Testis (tissue), 3 donors: ENCODE results near the gene SAP30BP. TPM values are rescaled to one million over a fixed set of nuclear protein-coding genes. Genes with fewer than 3 reads are reported as not detected.

Experiments used
- DNase-seq: peaks from one replicate; pipeline ENCODE4 v3.0.0-alpha.2; 2019
- H3K27ac ChIP-seq, 2 donors: fragments of 200-600 bp; sonication (generic); one replicate each; pipeline ENCODE4 v1.5.1; 2019
- H3K27me3 ChIP-seq: fragments of 200-600 bp; sonication (generic); one replicate; pipeline ENCODE4 v1.5.1; 2019
- H3K36me3 ChIP-seq: fragments of 200-600 bp; sonication (generic); one replicate; pipeline ENCODE4 v1.5.1; 2017; ENCODE audit warnings: low read depth; ENCODE audit errors: missing control alignments
- H3K4me1 ChIP-seq: fragments of 200-600 bp; sonication (generic); one replicate; pipeline ENCODE4 v1.5.1; 2019
- H3K4me3 ChIP-seq, 2 donors: fragments of 200-600 bp; sonication (generic); one replicate each; pipeline ENCODE4 v1.5.1; 2017 to 2019
- H3K9me3 ChIP-seq: fragments of 200-600 bp; sonication (generic); one replicate; pipeline ENCODE4 v1.5.1; 2017
- POLR2A ChIP-seq: fragments of 450-650 bp; IDR thresholded peaks from one replicate; pipeline ENCODE4 v1.6.1; 2017; ENCODE audit warnings: antibody characterized with exemption, mild to moderate bottlenecking, moderate library complexity
- WGBS, 2 donors: methylation state at CpG; one replicate each; pipeline ENCODE4 v1.1.5; 2018; 5-methylcytosine and 5-hydroxymethylcytosine counted together
- intact Hi-C: fragments of 100-400 bp; cut with DNase I; formaldehyde crosslinking; loops from one replicate; pipeline ENCODE4 v1.15.1; 2023; ENCODE audit warnings: low total_unique reads
- polyA plus RNA-seq: library from polyadenylated mRNA; stranded (reverse); fragments of 350-450 nt; fragmentation: Illumina TruSeq; extraction: RNeasy Lipid Tissue Mini Kit (QIAGEN cat#74804); gene quantifications from one replicate; pipeline ENCODE4 v1.2.3, GENCODE V29; 2014; ENCODE audit warnings: low read depth, low replicate concordance; ENCODE audit not compliant: insufficient read depth
- total RNA-seq, 2 donors: library from RNA; depleted of rRNA; stranded (reverse); fragments of >200 nt; gene quantifications; one replicate each; pipeline ENCODE4 v1.2.3, GENCODE V29; 2016
- TF ChIP-seq, protein P1 (sequence below), 3 experiments: fragments of 450-650 bp in 2 of 3; fragments of 200-600 bp in 1 of 3; sonication (generic) in 1 of 3; IDR thresholded peaks; one replicate each; pipeline ENCODE4 v1.5.1; 2016 to 2019; ENCODE audit warnings: antibody characterized with exemption in 3 of 3, mild to moderate bottlenecking in 2 of 3, moderate library complexity in 1 of 3

Gene SAP30BP
- total and polyA plus RNA-seq, 3 donors from 2014 or later = 78.4 to 95.9 (median 86.9) TPM

DNA sequence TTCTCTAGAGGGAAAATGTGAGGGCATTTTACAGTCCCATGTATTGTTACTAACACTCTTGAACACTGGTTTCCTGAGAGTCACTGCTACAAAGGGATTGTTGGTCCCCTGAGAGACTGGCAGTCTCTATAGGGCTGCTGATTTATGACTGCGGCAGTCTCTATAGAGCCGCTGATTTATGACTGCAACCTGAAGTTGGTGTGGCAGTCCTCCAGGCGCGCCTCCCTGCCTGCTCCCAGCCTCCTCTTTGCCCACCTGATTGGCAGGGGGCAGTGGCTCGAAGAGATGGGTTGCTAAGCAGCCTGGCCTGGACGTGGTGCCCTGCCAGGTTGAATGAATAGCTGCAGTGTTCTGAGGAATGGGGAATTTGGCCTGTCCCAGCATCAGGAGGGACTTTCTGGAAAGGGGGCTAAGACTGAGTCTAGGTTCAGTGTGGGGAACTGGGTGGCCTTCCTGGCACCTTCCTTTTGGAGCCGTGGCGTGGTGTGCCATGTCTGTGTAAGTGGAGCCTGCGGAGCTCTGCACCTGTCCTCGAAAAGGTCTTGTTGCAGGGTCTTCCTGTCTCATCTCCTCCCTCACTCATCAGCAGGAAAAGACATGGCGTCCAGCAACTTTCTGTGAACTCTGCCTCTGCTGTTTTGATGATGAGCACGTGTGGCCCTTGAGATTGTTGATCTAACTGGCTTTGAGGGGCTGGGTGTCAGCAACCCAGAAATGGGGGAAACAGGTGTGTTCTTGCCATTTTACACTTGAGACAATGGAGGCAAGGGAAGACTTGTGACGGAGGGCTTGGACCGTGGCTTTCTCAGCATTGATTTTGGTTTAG, 24.9 kb downstream of the SAP30BP start:
- H3K4me1 ChIP-seq = peaks cover 21% of the 10 kb centered on the region
- H3K36me3 ChIP-seq = no peaks in the 10 kb centered on the region
- H3K27ac ChIP-seq = no peak overlapping the region
- TF ChIP-seq POLR2A = no peak
- TF ChIP-seq, protein P1, sequence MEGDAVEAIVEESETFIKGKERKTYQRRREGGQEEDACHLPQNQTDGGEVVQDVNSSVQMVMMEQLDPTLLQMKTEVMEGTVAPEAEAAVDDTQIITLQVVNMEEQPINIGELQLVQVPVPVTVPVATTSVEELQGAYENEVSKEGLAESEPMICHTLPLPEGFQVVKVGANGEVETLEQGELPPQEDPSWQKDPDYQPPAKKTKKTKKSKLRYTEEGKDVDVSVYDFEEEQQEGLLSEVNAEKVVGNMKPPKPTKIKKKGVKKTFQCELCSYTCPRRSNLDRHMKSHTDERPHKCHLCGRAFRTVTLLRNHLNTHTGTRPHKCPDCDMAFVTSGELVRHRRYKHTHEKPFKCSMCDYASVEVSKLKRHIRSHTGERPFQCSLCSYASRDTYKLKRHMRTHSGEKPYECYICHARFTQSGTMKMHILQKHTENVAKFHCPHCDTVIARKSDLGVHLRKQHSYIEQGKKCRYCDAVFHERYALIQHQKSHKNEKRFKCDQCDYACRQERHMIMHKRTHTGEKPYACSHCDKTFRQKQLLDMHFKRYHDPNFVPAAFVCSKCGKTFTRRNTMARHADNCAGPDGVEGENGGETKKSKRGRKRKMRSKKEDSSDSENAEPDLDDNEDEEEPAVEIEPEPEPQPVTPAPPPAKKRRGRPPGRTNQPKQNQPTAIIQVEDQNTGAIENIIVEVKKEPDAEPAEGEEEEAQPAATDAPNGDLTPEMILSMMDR (IDR thresholded peaks at IDR 0.05) = no peak
- intact Hi-C loops = no loop called here
- no peaks in the 10 kb centered on the region for H3K9me3 ChIP-seq
- 80 to 90% methylated on average over 12 to 14 of the region's 14 CpGs for WGBS, 2 donors
- H3K27me3 ChIP-seq = no peaks in the 10 kb centered on the region
- no peak overlapping the region for H3K4me3 ChIP-seq
- no peak for DNase-seq

DNA sequence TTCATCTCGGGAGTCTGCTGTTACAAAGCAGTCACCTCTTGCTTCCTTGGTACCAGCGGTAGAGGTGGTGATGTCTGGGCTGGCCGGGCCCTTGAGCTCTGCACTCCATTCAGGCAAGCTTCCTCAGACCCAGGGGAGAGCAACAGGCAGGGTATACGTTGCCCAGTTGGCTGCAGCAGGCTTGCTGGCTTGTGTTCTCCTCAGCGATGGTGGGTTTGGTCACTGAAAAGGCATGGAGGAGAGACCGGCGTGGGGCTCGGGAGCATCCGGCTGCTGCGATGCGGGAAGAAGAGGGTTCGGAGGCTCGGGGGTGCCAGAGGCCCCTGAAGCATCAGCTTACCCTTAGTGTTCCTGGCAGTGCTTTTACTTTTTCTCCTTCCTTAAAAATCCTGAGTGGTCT, 25.8 kb downstream of the SAP30BP start:
- no peak overlapping the region for H3K4me3 ChIP-seq
- WGBS, 2 donors = 75 to 82% methylated on average over 11 to 13 of the region's 13 CpGs
- H3K36me3 ChIP-seq = no peaks in the 10 kb centered on the region
- TF ChIP-seq POLR2A = no peak
- TF ChIP-seq, protein P1 (IDR thresholded peaks at IDR 0.05) = no peak
- no peaks in the 10 kb centered on the region for H3K9me3 ChIP-seq
- peak overlapping the region in 1 of 2 donors; percentile 3 for H3K27ac ChIP-seq
- H3K4me1 ChIP-seq = peaks cover 31% of the 10 kb centered on the region
- intact Hi-C loops = no loop called here
- DNase-seq = no peak
- H3K27me3 ChIP-seq = no peaks in the 10 kb centered on the region

DNA sequence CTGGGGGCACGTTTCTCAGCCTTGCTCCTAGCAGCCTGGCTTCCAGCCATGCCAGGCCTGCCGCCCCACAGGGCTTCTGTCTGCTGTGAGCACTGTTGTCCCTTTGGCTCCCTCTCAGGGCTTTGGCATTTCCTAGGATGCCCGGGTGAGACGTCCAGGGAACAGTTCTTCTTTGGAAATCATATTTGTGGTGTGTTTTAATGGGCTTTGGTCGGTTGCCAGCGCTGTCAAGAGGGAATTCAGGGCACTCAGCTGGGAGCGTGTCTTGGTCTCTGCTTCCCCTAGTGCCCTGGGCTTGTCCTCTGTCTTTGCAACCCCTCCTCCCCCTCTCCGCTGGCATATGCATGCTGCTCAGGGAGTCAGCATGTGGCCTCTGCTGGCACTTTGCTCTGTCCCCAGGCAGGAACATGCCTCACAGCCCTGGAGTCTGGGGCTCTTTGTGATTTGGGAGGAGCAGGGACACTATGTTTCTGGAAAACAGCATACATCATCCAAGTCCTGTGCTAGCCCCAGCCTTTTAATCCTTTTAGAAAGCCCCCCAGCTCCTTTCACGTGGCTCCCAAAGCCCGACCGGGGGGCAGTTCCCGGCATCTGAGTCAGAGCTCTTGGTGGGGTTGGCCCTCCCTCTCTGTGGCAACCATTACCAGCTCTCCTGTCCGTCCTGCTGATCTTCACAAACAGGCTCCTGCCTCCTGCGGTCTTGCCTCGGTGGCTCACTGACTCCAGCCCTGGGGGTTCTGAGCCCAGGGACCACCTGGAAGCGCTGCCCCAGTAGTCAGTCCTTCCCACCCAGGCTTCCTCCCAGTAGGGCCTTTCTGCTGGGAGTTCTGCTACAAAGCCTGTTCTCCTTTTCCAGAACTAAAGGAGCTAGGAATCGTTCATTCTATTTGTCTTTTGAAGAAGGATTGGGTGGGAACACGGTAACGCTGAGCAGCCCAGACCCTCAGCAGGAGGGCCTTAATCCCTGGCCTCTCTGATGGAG, 26.7 kb downstream of the SAP30BP start:
- peak; percentile 89 for DNase-seq
- Histone ChIP-seq H3K4me1 (peaks cover 31% of the 10 kb centered on the region), H3K27me3 (no peaks in the 10 kb centered on the region), H3K9me3 (no peaks in the 10 kb centered on the region), H3K36me3 (no peaks in the 10 kb centered on the region), H3K4me3 (no peak overlapping the region), H3K27ac (peak overlapping the region; percentile 50 to 81)
- intact Hi-C loops = no loop called here
- TF ChIP-seq, protein P1 (IDR thresholded peaks at IDR 0.05) = no peak
- WGBS, 2 donors = 53 to 61% methylated on average over 19 of the region's 19 CpGs

DNA sequence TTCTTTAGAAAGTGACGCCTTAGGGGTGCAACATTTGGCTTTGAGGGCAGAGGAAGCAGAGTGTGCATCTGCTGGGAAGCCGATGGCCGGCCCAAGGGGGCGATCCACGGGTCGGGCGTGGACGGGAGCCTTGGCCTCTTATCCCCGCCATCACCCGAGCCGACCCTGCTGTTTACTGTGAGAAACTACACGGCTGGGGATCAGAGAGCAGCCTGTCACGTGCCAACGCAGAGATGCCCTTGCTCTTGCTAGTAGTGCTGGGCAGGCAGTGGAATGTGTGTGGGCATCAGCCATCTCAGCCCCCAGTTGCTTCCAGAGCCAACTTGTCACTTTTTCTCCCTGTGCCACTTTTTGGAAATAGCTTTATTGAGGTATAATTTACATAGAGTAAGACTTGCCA, 27.4 kb downstream of the SAP30BP start:
- peaks cover 31% of the 10 kb centered on the region for H3K4me1 ChIP-seq
- no peak overlapping the region for H3K4me3 ChIP-seq
- DNase-seq = peak; percentile 32
- TF ChIP-seq POLR2A = no peak
- TF ChIP-seq, protein P1 (IDR thresholded peaks at IDR 0.05) = peak in 1 of 3 experiments; percentile 9
- intact Hi-C loops = no loop called here
- peak overlapping the region; percentile 50 to 81 for H3K27ac ChIP-seq
- no peaks in the 10 kb centered on the region for H3K36me3 ChIP-seq
- no peaks in the 10 kb centered on the region for H3K9me3 ChIP-seq
- 72 to 77% methylated on average over 11 to 14 of the region's 14 CpGs for WGBS, 2 donors
- no peaks in the 10 kb centered on the region for H3K27me3 ChIP-seq
